H1 (cell line): Measurements from ENCODE around the gene IFT74. TPM values are rescaled to one million over a fixed set of nuclear protein-coding genes. Genes with fewer than 3 reads are reported as not detected.

ENCODE experiments used
- CTCF ChIA-PET: fragments of 300-600 bp; sonication (Branson Sonifier 250); formaldehyde crosslinking; loops from one replicate; lab custom pipeline; 2021; ENCODE audit not compliant: partially characterized antibody; lab: Charles Lee
- POLR2A ChIA-PET: fragments of 300-600 bp; sonication (Branson Sonifier 250); formaldehyde crosslinking; loops from one replicate; lab custom pipeline; 2021; ENCODE audit warnings: inconsistent platforms; ENCODE audit not compliant: partially characterized antibody; lab: Charles Lee
- DNase-seq, 2 experiments: peaks; one replicate each; pipeline versions ENCODE4 v3.0.0 to v3.0.0-alpha.2; 2010 to 2022; ENCODE audit warnings: low spot score in 2 of 2, low read depth in 1 of 2, mixed read lengths in 1 of 2
- FAIRE-seq: peaks from 2 replicates; lab custom pipeline; 2011; peaks lifted over from hg19 to GRCh38; lab: Jason Lieb, UNC
- H2AFZ ChIP-seq: 2 replicates; pipeline ENCODE4 v1.8.1; 2012; ENCODE audit warnings: low read length, inconsistent platforms
- H2AK5ac ChIP-seq: 2 replicates; pipeline ENCODE4 v1.6.1; 2013; ENCODE audit warnings: low read depth, low read length
- H2BK120ac ChIP-seq: replicated peaks from 2 replicates; pipeline ENCODE3; 2013; ENCODE audit warnings: low read depth, low read length, inconsistent platforms
- H2BK12ac ChIP-seq: 2 replicates; pipeline ENCODE4 v1.6.1; 2013; ENCODE audit warnings: low read depth, low read length
- H2BK15ac ChIP-seq: 2 replicates; pipeline ENCODE4 v1.6.1; 2013; ENCODE audit warnings: low read length
- H2BK20ac ChIP-seq: 2 replicates; pipeline ENCODE4 v1.6.1; 2013; ENCODE audit warnings: low read length
- H2BK5ac ChIP-seq: 2 replicates; pipeline ENCODE4 v1.6.1; 2013; ENCODE audit warnings: low read depth, low read length
- H3K14ac ChIP-seq: 2 replicates; pipeline ENCODE4 v1.6.1; 2013; ENCODE audit warnings: inconsistent platforms; ENCODE audit not compliant: insufficient read length
- H3K18ac ChIP-seq: 2 replicates; pipeline ENCODE4 v1.6.1; 2013; ENCODE audit warnings: low read length; ENCODE audit errors: extremely low read depth
- H3K23ac ChIP-seq: 2 replicates; pipeline ENCODE4 v1.6.1; 2013; ENCODE audit warnings: inconsistent platforms; ENCODE audit not compliant: insufficient read length
- H3K23me2 ChIP-seq: 2 replicates; pipeline ENCODE4 v1.6.1; 2013; ENCODE audit warnings: low read depth, low read length
- H3K27ac ChIP-seq: 2 replicates; pipeline ENCODE4 v1.6.1; 2011; ENCODE audit warnings: low read depth, low read length, inconsistent platforms
- H3K27me3 ChIP-seq, 4 experiments: replicated peaks in 1 of 4; 1 replicate in 1 of 4; 2 replicates in 3 of 4; pipeline versions ENCODE4 v1.6.1 to v1.8.1; 2011 to 2013; ENCODE audit warnings: low read length in 3 of 4, mild to moderate bottlenecking in 3 of 4, inconsistent platforms in 2 of 4, mixed read lengths in 2 of 4, moderate library complexity in 1 of 4; ENCODE audit not compliant: control insufficient read depth in 3 of 4, insufficient read depth in 3 of 4; ENCODE audit errors: extremely low read depth in 1 of 4
- H3K36me3 ChIP-seq, 4 experiments: 2 replicates each; pipeline versions ENCODE4 v1.6.1 to v1.8.1; 2011 to 2013; ENCODE audit warnings: mild to moderate bottlenecking in 4 of 4, low read length in 3 of 4, moderate library complexity in 2 of 4, control low read depth in 1 of 4, inconsistent platforms in 1 of 4; ENCODE audit not compliant: insufficient read depth in 4 of 4, control insufficient read depth in 2 of 4
- H3K4ac ChIP-seq: replicated peaks from 2 replicates; pipeline ENCODE3; 2013; ENCODE audit warnings: low read length, low read depth, mixed read lengths, inconsistent platforms; ENCODE audit not compliant: insufficient read length
- H3K4me1 ChIP-seq, 4 experiments: replicated peaks in 1 of 4; 1 replicate in 1 of 4; 2 replicates in 3 of 4; pipeline versions ENCODE4 v1.6.1 to v1.8.1; 2011 to 2013; ENCODE audit warnings: low read length in 3 of 4, inconsistent platforms in 2 of 4, mixed read lengths in 1 of 4; ENCODE audit not compliant: insufficient read depth in 4 of 4, control insufficient read depth in 3 of 4
- H3K4me2 ChIP-seq, 2 experiments: 2 replicates each; pipeline versions ENCODE4 v1.6.1 to v1.8.1; 2011 to 2013; ENCODE audit warnings: low read depth in 2 of 2, low read length in 2 of 2, control low read depth in 1 of 2, inconsistent platforms in 1 of 2, mild to moderate bottlenecking in 1 of 2; ENCODE audit not compliant: insufficient read depth in 1 of 2
- H3K4me3 ChIP-seq, 4 experiments: fragments of 200-600, 300-600 bp in 1 of 4; sonication (generic), shearing (Covaris generic), sonication (Bioruptor Twin) in 1 of 4; 2 replicates each; pipeline versions ENCODE4 v1.5.1 to v1.8.1; 2011 to 2016; ENCODE audit warnings: low read length in 4 of 4, low read depth in 3 of 4, control low read depth in 2 of 4, inconsistent platforms in 2 of 4, mild to moderate bottlenecking in 2 of 4, mixed read lengths in 1 of 4, moderate library complexity in 1 of 4; ENCODE audit not compliant: insufficient read depth in 2 of 4; ENCODE audit errors: extremely low read depth in 1 of 4
- H3K56ac ChIP-seq: replicated peaks from 2 replicates; pipeline ENCODE3; 2013; ENCODE audit warnings: low read depth, mild to moderate bottlenecking, mixed read lengths, low read length, inconsistent platforms; ENCODE audit not compliant: insufficient read length
- H3K79me1 ChIP-seq: 2 replicates; pipeline ENCODE4 v1.6.1; 2013; ENCODE audit warnings: low read depth, low read length, control low read depth
- H3K79me2 ChIP-seq, 2 experiments: 2 replicates each; pipeline versions ENCODE4 v1.6.1 to v1.8.1; 2012 to 2013; ENCODE audit warnings: low read length in 2 of 2, mild to moderate bottlenecking in 2 of 2, inconsistent platforms in 1 of 2; ENCODE audit not compliant: insufficient read depth in 2 of 2, control insufficient read depth in 1 of 2
- H3K9ac ChIP-seq, 4 experiments: replicated peaks in 1 of 4; 1 replicate in 1 of 4; 2 replicates in 3 of 4; pipeline versions ENCODE4 v1.6.1 to v1.8.1; 2011 to 2013; ENCODE audit warnings: low read depth in 3 of 4, low read length in 3 of 4, control low read depth in 2 of 4, mild to moderate bottlenecking in 2 of 4, moderate library complexity in 2 of 4, inconsistent platforms in 1 of 4; ENCODE audit errors: extremely low read depth in 1 of 4
- H3K9me3 ChIP-seq, 2 experiments: 2 replicates each; pipeline versions ENCODE4 v1.6.1 to v1.8.1; 2012 to 2013; ENCODE audit warnings: mild to moderate bottlenecking in 2 of 2, moderate library complexity in 2 of 2, control low read depth in 1 of 2, inconsistent platforms in 1 of 2, low read depth in 1 of 2, low read length in 1 of 2, mixed read lengths in 1 of 2; ENCODE audit not compliant: insufficient read depth in 2 of 2
- H4K20me1 ChIP-seq, 2 experiments: replicated peaks in 1 of 2; 2 replicates each; pipeline versions ENCODE3 to v1.8.1; 2011 to 2013; ENCODE audit warnings: inconsistent platforms in 2 of 2, low read length in 2 of 2, mild to moderate bottlenecking in 1 of 2; ENCODE audit not compliant: insufficient read depth in 2 of 2, control insufficient read depth in 1 of 2
- H4K5ac ChIP-seq: 2 replicates; pipeline ENCODE4 v1.6.1; 2013; ENCODE audit warnings: low read length, low read depth, mixed read lengths, inconsistent platforms; ENCODE audit not compliant: insufficient read length
- H4K8ac ChIP-seq: 2 replicates; pipeline ENCODE4 v1.8.0; 2013; ENCODE audit warnings: mild to moderate bottlenecking, moderate library complexity, low read length, inconsistent platforms; ENCODE audit not compliant: insufficient read depth; ENCODE audit errors: extremely low read depth
- H4K91ac ChIP-seq: replicated peaks from 2 replicates; pipeline ENCODE3; 2013; ENCODE audit warnings: low read length, mixed read lengths, inconsistent platforms; ENCODE audit not compliant: insufficient read length
- BACH1 ChIP-seq: IDR thresholded peaks from 2 replicates; pipeline ENCODE4 v1.6.1; 2012; ENCODE audit warnings: low read length, improper control_type of control experiment
- CEBPB ChIP-seq: IDR thresholded peaks from 2 replicates; pipeline ENCODE4 v1.6.1; 2012; ENCODE audit warnings: low read depth, low read length
- E2F6 ChIP-seq: IDR thresholded peaks from 2 replicates; pipeline ENCODE4 v1.6.1; 2012; ENCODE audit warnings: inconsistent platforms
- HDAC6 ChIP-seq: IDR thresholded peaks from one replicate; pipeline ENCODE4 v1.7.1; 2012; ENCODE audit warnings: low read depth, mild to moderate bottlenecking, inconsistent platforms, low read length, moderate library complexity
- JUN ChIP-seq: IDR thresholded peaks from 2 replicates; pipeline ENCODE4 v1.6.1; 2011; ENCODE audit warnings: low read depth, mild to moderate bottlenecking, improper control_type of control experiment, low read length
- KDM5A ChIP-seq: fragments of 200-600 bp; IDR thresholded peaks from 2 replicates; pipeline ENCODE4 v1.7.1; 2012; ENCODE audit warnings: mild to moderate bottlenecking, low read length, inconsistent platforms, mixed read lengths
- MAFK ChIP-seq: IDR thresholded peaks from 2 replicates; pipeline ENCODE4 v1.6.1; 2012; ENCODE audit warnings: low read depth, mild to moderate bottlenecking, improper control_type of control experiment, low read length
- POU5F1 ChIP-seq: IDR thresholded peaks from 2 replicates; pipeline ENCODE4 v1.6.1; 2011; ENCODE audit warnings: low read depth, mild to moderate bottlenecking, low read length, moderate library complexity
- SAP30 ChIP-seq: fragments of 300-600 bp; sonication (generic); IDR thresholded peaks from 2 replicates; pipeline ENCODE4 v1.7.1; 2012; ENCODE audit warnings: low read length, moderate library complexity, mild to moderate bottlenecking, inconsistent platforms; ENCODE audit not compliant: insufficient read depth, insufficient replicate concordance
- SP1 ChIP-seq: IDR thresholded peaks from 2 replicates; pipeline ENCODE4 v1.6.1; 2011; ENCODE audit warnings: low read depth, low read length
- TCF12 ChIP-seq: IDR thresholded peaks from 2 replicates; pipeline ENCODE4 v1.6.1; 2011; ENCODE audit warnings: low read depth, mild to moderate bottlenecking, low read length
- YY1 ChIP-seq: IDR thresholded peaks from 2 replicates; pipeline ENCODE4 v1.6.1; 2011; ENCODE audit warnings: low read depth, mild to moderate bottlenecking, low read length
- WGBS, 2 experiments: shearing (Covaris generic) in 1 of 2; methylation state at CpG; one replicate each; pipeline versions ENCODE4 v1.1.6 to v1.1.7; 2013 to 2015; ENCODE audit warnings: low lambda C conversion rate in 2 of 2, mixed read lengths in 2 of 2, inconsistent platforms in 1 of 2, low coverage in 1 of 2, missing lambda C conversion rate in 1 of 2; ENCODE audit not compliant: insufficient replicate concordance in 2 of 2, insufficient coverage in 1 of 2, insufficient read length in 1 of 2; ENCODE audit errors: extremely low coverage in 1 of 2, missing lambda C conversion rate in 1 of 2; 5-methylcytosine and 5-hydroxymethylcytosine counted together
- polyA plus RNA-seq, 7 experiments: library from polyadenylated mRNA; depleted of rRNA in 3 of 7; stranded (reverse) in 5 of 7; unstranded in 2 of 7; fragments of >200 nt in 5 of 7; fragments of 200-250 nt in 2 of 7; gene quantifications; 1 replicate in 5 of 7; 2 replicates in 1 of 7; 4 replicates in 1 of 7; pipeline versions ENCODE4 v1.2.1 to v1.2.3, GENCODE V29; 2011 to 2013; ENCODE audit warnings: missing spikeins in 2 of 7, mixed read lengths in 2 of 7
- total RNA-seq: library from RNA; stranded (reverse); fragmentation: NEBNext Ultra II Directional; extraction: Animal tissue kit (Norgen Biotek cat#: 25700); gene quantifications from 2 replicates; pipeline ENCODE4 v1.2.1, GENCODE V29; 2021

IFT74 gene
- total and polyA plus RNA-seq, 2 of the 8 experiments (the other 6 are each of a cell fraction or from before 2014, with no cell fraction given): 4.4 to 17.8 TPM

- no peak overlapping the region for H3K14ac ChIP-seq
- no peak overlapping the region for H3K4me3 ChIP-seq
- POLR2A ChIA-PET: no interaction called here
- H3K27ac ChIP-seq: no peak overlapping the region
- DNase-seq (no peak), FAIRE-seq (no peak)
- no peak overlapping the region for H2AFZ ChIP-seq
- no peak overlapping the region for H4K8ac ChIP-seq
- no peak overlapping the region for H3K9ac ChIP-seq
- no peaks in the 10 kb centered on the region for H3K4me1 ChIP-seq
- TF ChIP-seq CEBPB (no peak), KDM5A (no peak), BACH1 (no peak), POU5F1 (no peak), MAFK (no peak), SAP30 (no peak), E2F6 (no peak), YY1 (no peak), JUN (no peak), HDAC6 (no peak), SP1 (no peak), TCF12 (no peak)
- no peak overlapping the region for H2BK12ac ChIP-seq
- H4K20me1 ChIP-seq: no peaks in the 10 kb centered on the region
- H2BK20ac ChIP-seq: no peak overlapping the region
- no peak overlapping the region for H4K91ac ChIP-seq
- H2AK5ac ChIP-seq: no peak overlapping the region
- no peaks in the 10 kb centered on the region for H3K36me3 ChIP-seq
- no peak overlapping the region for H3K56ac ChIP-seq
- no peak overlapping the region for H3K4me2 ChIP-seq
- no peak overlapping the region for H2BK15ac ChIP-seq
- no peak overlapping the region for H2BK5ac ChIP-seq
- no peak overlapping the region for H3K18ac ChIP-seq
- H3K27me3 ChIP-seq: no peaks in the 10 kb centered on the region
- H3K4ac ChIP-seq: no peak overlapping the region
- H2BK120ac ChIP-seq: no peak overlapping the region
- no peak overlapping the region for H4K5ac ChIP-seq
- no peaks in the 10 kb centered on the region for H3K79me2 ChIP-seq
- H3K9me3 ChIP-seq: peaks cover 0 to 7% of the 10 kb centered on the region in 2 experiments; a peak in 1 of 4 replicates
- H3K23ac ChIP-seq: no peak overlapping the region
- H3K79me1 ChIP-seq: no peaks in the 10 kb centered on the region
- H3K23me2 ChIP-seq: no peaks in the 10 kb centered on the region
- CTCF ChIA-PET: no interaction called here
- WGBS, 2 experiments: 85% methylated on average over 4 of the region's 4 CpGs; no CpG with 5 or more reads in 1 of the 2 experiments
These were observed 132.8 kb downstream of the IFT74 start for GRCh38 chr9:27088981-27089380.
